Body of pancreas (tissue), 4 donors: ENCODE results near the gene SUPT20HL1.

Experiments
- POLR2A ChIP-seq, 3 donors: fragments of 450-650 bp; IDR thresholded peaks; one replicate each; pipeline ENCODE4 v1.6.1; 2016; ENCODE audit warnings: antibody characterized with exemption in 3 of 3, mild to moderate bottlenecking in 2 of 3
- TF ChIP-seq, protein P1 (sequence below), 7 experiments: fragments of 450-650 bp in 4 of 7; fragments of 200-600 bp in 3 of 7; sonication (generic) in 3 of 7; IDR thresholded peaks; one replicate each; pipeline ENCODE4 v1.5.1; 2016 to 2019; ENCODE audit warnings: antibody characterized with exemption in 7 of 7

DNA sequence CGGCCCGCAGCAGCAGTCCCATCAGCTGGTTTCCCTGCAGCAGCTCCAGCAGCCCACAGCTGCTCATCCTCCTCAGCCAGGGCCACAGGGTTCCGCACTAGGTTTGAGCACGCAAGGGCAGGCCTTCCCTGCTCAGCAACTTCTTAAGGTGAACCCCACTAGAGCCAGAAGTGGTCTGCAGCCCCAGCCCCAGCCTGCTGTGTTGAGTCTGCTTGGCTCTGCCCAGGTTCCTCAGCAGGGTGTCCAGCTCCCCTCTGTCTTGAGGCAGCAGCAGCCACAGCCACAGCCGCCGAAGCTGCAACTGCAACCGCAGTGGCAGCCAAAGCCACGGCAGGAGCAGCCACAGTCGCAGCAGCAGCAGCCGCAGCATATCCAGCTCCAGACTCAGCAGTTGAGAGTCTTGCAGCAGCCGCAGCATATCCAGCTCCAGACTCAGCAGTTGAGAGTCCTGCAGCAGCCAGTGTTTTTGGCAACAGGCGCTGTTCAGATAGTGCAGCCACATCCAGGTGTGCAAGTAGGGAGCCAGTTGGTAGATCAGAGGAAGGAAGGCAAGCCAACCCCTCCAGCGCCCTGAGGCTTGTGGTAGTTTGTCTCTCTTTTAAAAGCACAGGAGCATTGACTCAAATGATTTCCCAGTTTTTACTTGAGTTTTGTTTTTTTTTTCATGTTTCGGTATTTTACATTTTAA, 4.6 kb downstream of the SUPT20HL1 start:
- TF ChIP-seq, protein P1, sequence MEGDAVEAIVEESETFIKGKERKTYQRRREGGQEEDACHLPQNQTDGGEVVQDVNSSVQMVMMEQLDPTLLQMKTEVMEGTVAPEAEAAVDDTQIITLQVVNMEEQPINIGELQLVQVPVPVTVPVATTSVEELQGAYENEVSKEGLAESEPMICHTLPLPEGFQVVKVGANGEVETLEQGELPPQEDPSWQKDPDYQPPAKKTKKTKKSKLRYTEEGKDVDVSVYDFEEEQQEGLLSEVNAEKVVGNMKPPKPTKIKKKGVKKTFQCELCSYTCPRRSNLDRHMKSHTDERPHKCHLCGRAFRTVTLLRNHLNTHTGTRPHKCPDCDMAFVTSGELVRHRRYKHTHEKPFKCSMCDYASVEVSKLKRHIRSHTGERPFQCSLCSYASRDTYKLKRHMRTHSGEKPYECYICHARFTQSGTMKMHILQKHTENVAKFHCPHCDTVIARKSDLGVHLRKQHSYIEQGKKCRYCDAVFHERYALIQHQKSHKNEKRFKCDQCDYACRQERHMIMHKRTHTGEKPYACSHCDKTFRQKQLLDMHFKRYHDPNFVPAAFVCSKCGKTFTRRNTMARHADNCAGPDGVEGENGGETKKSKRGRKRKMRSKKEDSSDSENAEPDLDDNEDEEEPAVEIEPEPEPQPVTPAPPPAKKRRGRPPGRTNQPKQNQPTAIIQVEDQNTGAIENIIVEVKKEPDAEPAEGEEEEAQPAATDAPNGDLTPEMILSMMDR (IDR thresholded peaks at IDR 0.05) = no peak
- no peak for TF ChIP-seq POLR2A (IDR thresholded peaks at IDR 0.05)
